Upper lobe of right lung (tissue), 1 donor: ENCODE data around the gene PPME1. TPM values are rescaled to one million over a fixed set of nuclear protein-coding genes. Genes with fewer than 3 reads are reported as not detected.

ENCODE experiments used
- ATAC-seq: fragments of 200-7000 bp; cut with Tn5 transposase; one replicate; pipeline ENCODE4 v1.9.1; 2020; ENCODE audit warnings: mild to moderate bottlenecking, moderate library complexity
- DNase-seq: peaks from one replicate; pipeline ENCODE4 v3.0.0-alpha.2; 2020
- H3K27ac ChIP-seq: fragments of 200-600 bp; one replicate; pipeline ENCODE4 v1.8.0; 2022
- H3K27me3 ChIP-seq: fragments of 200-600 bp; one replicate; pipeline ENCODE4 v1.8.0; 2022; ENCODE audit warnings: mild to moderate bottlenecking
- H3K36me3 ChIP-seq: fragments of 200-600 bp; one replicate; pipeline ENCODE4 v1.8.0; 2022
- H3K4me1 ChIP-seq: fragments of 200-600 bp; one replicate; pipeline ENCODE4 v1.8.0; 2022
- H3K4me3 ChIP-seq: fragments of 200-600 bp; one replicate; pipeline ENCODE4 v1.8.0; 2022; ENCODE audit warnings: mild to moderate bottlenecking
- H3K9me3 ChIP-seq: fragments of 200-600 bp; one replicate; pipeline ENCODE4 v1.8.0; 2022
- CTCF ChIP-seq: fragments of 200-600 bp; IDR thresholded peaks from one replicate; pipeline ENCODE4 v1.8.0; 2022; ENCODE audit warnings: antibody characterized with exemption
- intact Hi-C: fragments of 100-400 bp; cut with DNase I; formaldehyde crosslinking; loops from one replicate; pipeline ENCODE4 v1.11.0; 2022
- total RNA-seq: library from RNA; stranded (reverse); fragmentation: NEBNext Ultra II Directional; extraction: Animal tissue kit (Norgen Biotek cat#: 25700); gene quantifications from one replicate; pipeline ENCODE4 v1.2.1, GENCODE V29; 2021
- donor health status: DM: no; HTN: yes; CAD: no; lungs with severe emphysema.

PPME1 gene
- total RNA-seq, 1 donor from 2014 or later: 32.0 TPM

GRCh38 chr11:74282914-74283371 lies 111.9 kb downstream of the PPME1 start:
- Histone ChIP-seq H3K36me3 (no peaks in the 10 kb centered on the region), H3K27me3 (no peaks in the 10 kb centered on the region), H3K9me3 (no peaks in the 10 kb centered on the region), H3K4me3 (no peak overlapping the region), H3K27ac (no peak overlapping the region), H3K4me1 (peaks cover 3% of the 10 kb centered on the region)
- DNase-seq: no peak
- intact Hi-C loops: no loop called here
- no peak for ATAC-seq
- no peak for TF ChIP-seq CTCF

- Histone ChIP-seq H3K4me3 (no peak overlapping the region), H3K9me3 (no peaks in the 10 kb centered on the region), H3K4me1 (peaks cover 3% of the 10 kb centered on the region), H3K36me3 (no peaks in the 10 kb centered on the region), H3K27ac (no peak overlapping the region), H3K27me3 (no peaks in the 10 kb centered on the region)
- DNase-seq: no peak
- ATAC-seq: no peak
- TF ChIP-seq CTCF: no peak
- intact Hi-C loops: no loop called here
Measured at GRCh38 chr11:74283580-74284180, 112.6 kb downstream of the PPME1 start.

- Histone ChIP-seq H3K27ac (no peak overlapping the region), H3K4me3 (no peak overlapping the region), H3K9me3 (no peaks in the 10 kb centered on the region), H3K36me3 (no peaks in the 10 kb centered on the region), H3K4me1 (peaks cover 3% of the 10 kb centered on the region), H3K27me3 (no peaks in the 10 kb centered on the region)
- ATAC-seq: no peak
- DNase-seq: no peak
- intact Hi-C loops: no loop called here
- no peak for TF ChIP-seq CTCF
Measured at GRCh38 chr11:74284466-74284865, 113.4 kb downstream of the PPME1 start.

GRCh38 chr11:74288161-74288560 lies 117.1 kb downstream of the PPME1 start:
- Histone ChIP-seq H3K27me3 (no peaks in the 10 kb centered on the region), H3K4me1 (no peaks in the 10 kb centered on the region), H3K27ac (no peak overlapping the region), H3K36me3 (no peaks in the 10 kb centered on the region), H3K4me3 (no peak overlapping the region), H3K9me3 (no peaks in the 10 kb centered on the region)
- TF ChIP-seq CTCF: no peak
- intact Hi-C loops: no loop called here
- ATAC-seq: no peak
- DNase-seq: no peak

- no peaks in the 10 kb centered on the region for H3K36me3 ChIP-seq
- no peak overlapping the region for H3K27ac ChIP-seq
- H3K9me3 ChIP-seq: no peaks in the 10 kb centered on the region
- TF ChIP-seq CTCF: no peak
- no peak overlapping the region for H3K4me3 ChIP-seq
- H3K4me1 ChIP-seq: no peaks in the 10 kb centered on the region
- DNase-seq (no peak), ATAC-seq (no peak)
- H3K27me3 ChIP-seq: no peaks in the 10 kb centered on the region
- intact Hi-C loops: no loop called here
Measured at GRCh38 chr11:74288911-74289310, 117.8 kb downstream of the PPME1 start.

GRCh38 chr11:74297484-74297883 lies 126.4 kb downstream of the PPME1 start:
- ATAC-seq (no peak), DNase-seq (no peak)
- Histone ChIP-seq H3K4me1 (no peaks in the 10 kb centered on the region), H3K9me3 (no peaks in the 10 kb centered on the region), H3K27ac (no peak overlapping the region), H3K4me3 (no peak overlapping the region), H3K27me3 (no peaks in the 10 kb centered on the region), H3K36me3 (no peaks in the 10 kb centered on the region)
- intact Hi-C loops: no loop called here
- no peak for TF ChIP-seq CTCF
